Panc1 (cell line): Measurements from ENCODE around the gene BAIAP3.

Experiments
- CTCF ChIP-seq: fragments of 450-650 bp; IDR thresholded peaks from 2 replicates; pipeline ENCODE4 v1.5.1; 2017; ENCODE audit warnings: mild to moderate bottlenecking
- POLR2AphosphoS5 ChIP-seq: IDR thresholded peaks from 2 replicates; pipeline ENCODE4 v1.6.1; 2012; ENCODE audit warnings: mild to moderate bottlenecking, low read depth, low read length, moderate library complexity
- REST ChIP-seq, 2 experiments: IDR thresholded peaks; 2 replicates each; pipeline ENCODE4 v1.6.1; 2011 to 2012; ENCODE audit warnings: low read depth in 2 of 2, control low read depth in 1 of 2, low read length in 1 of 2, mild to moderate bottlenecking in 1 of 2, moderate library complexity in 1 of 2; ENCODE audit not compliant: insufficient read depth in 1 of 2
- SIN3A ChIP-seq: IDR thresholded peaks from 2 replicates; pipeline ENCODE4 v1.6.1; 2012; ENCODE audit warnings: low read depth, mild to moderate bottlenecking, low read length, moderate library complexity, borderline replicate concordance; ENCODE audit not compliant: insufficient read depth
- TCF7L2 ChIP-seq: IDR thresholded peaks from 2 replicates; pipeline ENCODE4 v1.6.1; 2011; ENCODE audit warnings: mild to moderate bottlenecking, low read depth, low read length, inconsistent platforms

GRCh38 chr16:1315081-1316032, 18.1 kb upstream of the BAIAP3 start:
- TF ChIP-seq SIN3A (no peak), CTCF (no peak), REST (IDR thresholded peaks at IDR 0.05; ENCODE audit: insufficient read depth in 1 of 2, low read depth in 2 of 2, low read length in 1 of 2) (no peak), POLR2AphosphoS5 (no peak), TCF7L2 (no peak)
